GM12892 (cell line): Measurements from ENCODE around the gene BRAT1.

Experiments used
- POLR2A ChIP-seq: IDR thresholded peaks from 2 replicates; pipeline ENCODE4 v1.6.1; 2011; ENCODE audit warnings: low read depth, low read length, control low read depth
- POLR2AphosphoS5 ChIP-seq: IDR thresholded peaks from 2 replicates; pipeline ENCODE4 v1.6.1; 2011; ENCODE audit warnings: low read depth, low read length, control low read depth

- no peak for TF ChIP-seq POLR2A
- TF ChIP-seq POLR2AphosphoS5 = no peak
These were observed 47.4 kb downstream of the BRAT1 start for GRCh38 chr7:2507917-2508306.
